Aorta (tissue), 5 donors: ENCODE data around the gene EIF4E2. TPM values are rescaled to one million over a fixed set of nuclear protein-coding genes. Genes with fewer than 3 reads are reported as not detected.
A peak's percentile ranks its signal among the peaks of the same experiment; 100 is the strongest.

ENCODE experiments used
- ATAC-seq: fragments of 200-7000 bp; cut with Tn5 transposase; one replicate; pipeline ENCODE4 v1.9.1; 2022; ENCODE audit warnings: moderate library complexity; ENCODE audit not compliant: low FRiP score
- DNase-seq, 2 donors: peaks; one replicate each; pipeline ENCODE4 v3.0.0-alpha.2; 2020
- H3K27ac ChIP-seq, 2 donors: one replicate each; pipeline ENCODE4 v1.5.1; 2013; ENCODE audit warnings: low read length in 2 of 2, mild to moderate bottlenecking in 2 of 2, moderate library complexity in 2 of 2, control low read depth in 1 of 2, inconsistent platforms in 1 of 2, low read depth in 1 of 2
- H3K27me3 ChIP-seq, 2 donors: one replicate each; pipeline ENCODE4 v1.6.1; 2013; ENCODE audit warnings: control low read depth in 1 of 2, low read length in 1 of 2, mild to moderate bottlenecking in 1 of 2, moderate library complexity in 1 of 2; ENCODE audit not compliant: insufficient read depth in 2 of 2, control insufficient read depth in 1 of 2
- H3K36me3 ChIP-seq, 2 donors: one replicate each; pipeline ENCODE4 v1.6.1; 2013; ENCODE audit warnings: control low read depth in 1 of 2, low read length in 1 of 2, mild to moderate bottlenecking in 1 of 2; ENCODE audit not compliant: insufficient read depth in 2 of 2, control insufficient read depth in 1 of 2
- H3K4me1 ChIP-seq, 2 donors: one replicate each; pipeline ENCODE4 v1.6.1; 2013; ENCODE audit warnings: low read length in 2 of 2, control low read depth in 1 of 2, mild to moderate bottlenecking in 1 of 2, moderate library complexity in 1 of 2; ENCODE audit not compliant: insufficient read depth in 2 of 2, control insufficient read depth in 1 of 2
- H3K4me3 ChIP-seq, 2 donors: one replicate each; pipeline ENCODE4 v1.5.1; 2013; ENCODE audit warnings: low read length in 2 of 2, control low read depth in 1 of 2, mild to moderate bottlenecking in 1 of 2
- H3K9me3 ChIP-seq: one replicate; pipeline ENCODE4 v1.6.1; 2013; ENCODE audit warnings: mild to moderate bottlenecking, low read length; ENCODE audit not compliant: control insufficient read depth
- WGBS, 2 donors: extraction: QIAGEN DNeasy Blood & Tissue Kit; methylation state at CpG; one replicate each; pipeline ENCODE4 v1.1.7; 2013; 5-methylcytosine and 5-hydroxymethylcytosine counted together
- intact Hi-C, 2 donors: fragments of 100-400 bp; cut with DNase I; formaldehyde crosslinking; loops; one replicate each; pipeline versions ENCODE4 v1.14.2 to v1.15.0; 2022
- polyA plus RNA-seq, 2 donors: library from polyadenylated mRNA; stranded (reverse); fragments of 200-250 nt; gene quantifications; one replicate each; pipeline ENCODE4 v1.2.3, GENCODE V29; 2013
- total RNA-seq, 2 donors: library from RNA; stranded (reverse); fragmentation: NEBNext Ultra II Directional; extraction: Animal tissue kit (Norgen Biotek cat#: 25700); gene quantifications; one replicate each; pipeline ENCODE4 v1.2.1, GENCODE V29; 2021
- donor health status: healthy with polysubstance abuse.
- donor health status: Bipolar disorder and iron deficiency.
- donor health status: DM: no; HTN: no; CAD: no.
- donor health status: DM: no; HTN: no; CAD: no.
- donor health status: DM: yes; HTN: yes; CAD: no.

EIF4E2 gene
- total and polyA plus RNA-seq, 4 donors = 43.9 to 60.7 (median 55.1) TPM

- no peak overlapping the region for H3K27ac ChIP-seq
- no peaks in the 10 kb centered on the region for H3K4me1 ChIP-seq
- no peak for ATAC-seq
- H3K9me3 ChIP-seq = peaks cover 5% of the 10 kb centered on the region
- intact Hi-C loops = no loop called here
- WGBS, 2 donors = 36 to 39% methylated on average over 4 of the region's 4 CpGs
- no peaks in the 10 kb centered on the region for H3K27me3 ChIP-seq
- no peaks in the 10 kb centered on the region for H3K36me3 ChIP-seq
- peak in 1 of 2 donors; percentile 33 for DNase-seq
- H3K4me3 ChIP-seq = no peak overlapping the region
Measured at GRCh38 chr2:232538671-232539070, 11.8 kb upstream of the EIF4E2 start.

GRCh38 chr2:232539298-232540231 is 10.9 kb upstream of the EIF4E2 start, which contains the start of gene CHRNG:
CHRNG (plus strand) TSS chr2:232539692; CDS start chr2:232539748, 56 bp downstream.
- no peak within 1 kb of the TSS for H3K27ac ChIP-seq
- 54 to 57% methylated on average over 23 of the region's 23 CpGs for WGBS, 2 donors
- no peaks in the 10 kb centered on the region for H3K4me1 ChIP-seq
- peaks cover 5% of the 10 kb centered on the region for H3K9me3 ChIP-seq
- no peaks in the 10 kb centered on the region for H3K36me3 ChIP-seq
- H3K4me3 ChIP-seq = no peak within 1 kb of the TSS
- peak in 1 of 2 donors; percentile 72 for DNase-seq
- peak; percentile 5 for ATAC-seq
- no peaks in the 10 kb centered on the region for H3K27me3 ChIP-seq
- intact Hi-C loops = no loop called here

- no peak overlapping the region for H3K27ac ChIP-seq
- H3K27me3 ChIP-seq = no peaks in the 10 kb centered on the region
- no peaks in the 10 kb centered on the region for H3K36me3 ChIP-seq
- no peaks in the 10 kb centered on the region for H3K4me1 ChIP-seq
- DNase-seq (peak in 1 of 2 donors; percentile 49), ATAC-seq (no peak)
- H3K9me3 ChIP-seq = peaks cover 5% of the 10 kb centered on the region
- intact Hi-C loops = no loop called here
- WGBS, 2 donors = 79 to 82% methylated on average over 17 of the region's 17 CpGs
- H3K4me3 ChIP-seq = no peak overlapping the region
Measured at GRCh38 chr2:232540441-232541041, 9.9 kb upstream of the EIF4E2 start.

- 72 to 80% methylated on average over 19 of the region's 19 CpGs for WGBS, 2 donors
- peak in 1 of 2 donors; percentile 59 for DNase-seq
- Histone ChIP-seq H3K9me3 (peaks cover 1% of the 10 kb centered on the region), H3K27me3 (no peaks in the 10 kb centered on the region), H3K4me1 (no peaks in the 10 kb centered on the region), H3K4me3 (no peak overlapping the region), H3K27ac (no peak overlapping the region), H3K36me3 (no peaks in the 10 kb centered on the region)
- no peak for ATAC-seq
- intact Hi-C loops = no loop called here
Measured at GRCh38 chr2:232541195-232541960, 9.1 kb upstream of the EIF4E2 start.

GRCh38 chr2:232541961-232542714 is 8.4 kb upstream of the EIF4E2 start:
- intact Hi-C loops = no loop called here
- H3K9me3 ChIP-seq = no peaks in the 10 kb centered on the region
- 58 to 62% methylated on average over 9 of the region's 9 CpGs for WGBS, 2 donors
- H3K36me3 ChIP-seq = no peaks in the 10 kb centered on the region
- H3K27me3 ChIP-seq = no peaks in the 10 kb centered on the region
- peak in 1 of 2 donors; percentile 37 for DNase-seq
- H3K27ac ChIP-seq = no peak overlapping the region
- no peak for ATAC-seq
- no peaks in the 10 kb centered on the region for H3K4me1 ChIP-seq
- no peak overlapping the region for H3K4me3 ChIP-seq

- 86 to 88% methylated on average over 20 of the region's 20 CpGs for WGBS, 2 donors
- Histone ChIP-seq H3K4me3 (no peak overlapping the region), H3K27me3 (no peaks in the 10 kb centered on the region), H3K9me3 (no peaks in the 10 kb centered on the region), H3K4me1 (no peaks in the 10 kb centered on the region), H3K36me3 (no peaks in the 10 kb centered on the region), H3K27ac (no peak overlapping the region)
- ATAC-seq (no peak), DNase-seq (peak in 1 of 2 donors; percentile 53)
- intact Hi-C loops = no loop called here
Measured at GRCh38 chr2:232542715-232543467, 7.6 kb upstream of the EIF4E2 start.

- no peaks in the 10 kb centered on the region for H3K36me3 ChIP-seq
- intact Hi-C loops = no loop called here
- ATAC-seq (no peak), DNase-seq (no peak)
- no peaks in the 10 kb centered on the region for H3K9me3 ChIP-seq
- no peaks in the 10 kb centered on the region for H3K4me1 ChIP-seq
- H3K27ac ChIP-seq = no peak overlapping the region
- H3K4me3 ChIP-seq = no peak overlapping the region
- no peaks in the 10 kb centered on the region for H3K27me3 ChIP-seq
- WGBS, 2 donors = 88 to 91% methylated on average over 14 of the region's 14 CpGs
Measured at GRCh38 chr2:232543491-232543890, 7.0 kb upstream of the EIF4E2 start.
